Measurements from ENCODE around the gene SERPIND1. TPM values are rescaled to one million over a fixed set of nuclear protein-coding genes. Genes with fewer than 3 reads are reported as not detected.

SERPIND1 gene
- total and polyA plus RNA-seq, 11 donors: 0.04 to 0.44 (median 0.15) TPM; not detected in 5

DNA sequence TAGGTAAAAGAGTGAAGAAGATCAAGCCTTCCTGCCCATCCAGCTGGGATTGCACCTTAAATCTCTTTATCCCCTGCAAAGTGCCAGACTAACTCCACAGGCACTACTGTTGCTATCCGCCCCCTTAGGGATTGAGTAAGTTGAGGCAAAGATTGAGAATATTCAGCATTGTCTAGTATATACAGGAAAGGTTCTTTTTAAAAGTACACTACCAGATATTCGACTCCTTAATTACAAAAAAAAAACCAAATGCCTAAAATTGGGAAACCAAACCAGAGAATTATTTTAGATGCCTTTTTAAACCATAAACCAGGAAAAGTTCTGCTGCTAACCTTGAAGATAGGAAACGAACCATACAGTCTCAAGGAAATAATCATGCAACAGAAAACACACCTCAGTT, 11.5 kb downstream of the SERPIND1 start:
- no peak overlapping the region for H3K4me3 ChIP-seq
- ATAC-seq (no peak), DNase-seq (no peak)
- WGBS, 4 donors: 91 to 95% (median 92%) methylated on average over 3 of the region's 3 CpGs
- H3K9me3 ChIP-seq: no peaks in the 10 kb centered on the region
- H3K27ac ChIP-seq: no peak overlapping the region
- peaks cover 0 to 58% (median 44%) of the 10 kb centered on the region in 9 donors for H3K36me3 ChIP-seq
- intact Hi-C loops (cut with DNase I): no loop called here
- H3K27me3 ChIP-seq: no peaks in the 10 kb centered on the region
- TF ChIP-seq POLR2A (IDR thresholded peaks at IDR 0.05): no peak
- TF ChIP-seq, protein P1, sequence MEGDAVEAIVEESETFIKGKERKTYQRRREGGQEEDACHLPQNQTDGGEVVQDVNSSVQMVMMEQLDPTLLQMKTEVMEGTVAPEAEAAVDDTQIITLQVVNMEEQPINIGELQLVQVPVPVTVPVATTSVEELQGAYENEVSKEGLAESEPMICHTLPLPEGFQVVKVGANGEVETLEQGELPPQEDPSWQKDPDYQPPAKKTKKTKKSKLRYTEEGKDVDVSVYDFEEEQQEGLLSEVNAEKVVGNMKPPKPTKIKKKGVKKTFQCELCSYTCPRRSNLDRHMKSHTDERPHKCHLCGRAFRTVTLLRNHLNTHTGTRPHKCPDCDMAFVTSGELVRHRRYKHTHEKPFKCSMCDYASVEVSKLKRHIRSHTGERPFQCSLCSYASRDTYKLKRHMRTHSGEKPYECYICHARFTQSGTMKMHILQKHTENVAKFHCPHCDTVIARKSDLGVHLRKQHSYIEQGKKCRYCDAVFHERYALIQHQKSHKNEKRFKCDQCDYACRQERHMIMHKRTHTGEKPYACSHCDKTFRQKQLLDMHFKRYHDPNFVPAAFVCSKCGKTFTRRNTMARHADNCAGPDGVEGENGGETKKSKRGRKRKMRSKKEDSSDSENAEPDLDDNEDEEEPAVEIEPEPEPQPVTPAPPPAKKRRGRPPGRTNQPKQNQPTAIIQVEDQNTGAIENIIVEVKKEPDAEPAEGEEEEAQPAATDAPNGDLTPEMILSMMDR (IDR thresholded peaks at IDR 0.05): no peak
- H3K4me1 ChIP-seq: peaks cover 0 to 24% (median 7%) of the 10 kb centered on the region in 12 donors

DNA sequence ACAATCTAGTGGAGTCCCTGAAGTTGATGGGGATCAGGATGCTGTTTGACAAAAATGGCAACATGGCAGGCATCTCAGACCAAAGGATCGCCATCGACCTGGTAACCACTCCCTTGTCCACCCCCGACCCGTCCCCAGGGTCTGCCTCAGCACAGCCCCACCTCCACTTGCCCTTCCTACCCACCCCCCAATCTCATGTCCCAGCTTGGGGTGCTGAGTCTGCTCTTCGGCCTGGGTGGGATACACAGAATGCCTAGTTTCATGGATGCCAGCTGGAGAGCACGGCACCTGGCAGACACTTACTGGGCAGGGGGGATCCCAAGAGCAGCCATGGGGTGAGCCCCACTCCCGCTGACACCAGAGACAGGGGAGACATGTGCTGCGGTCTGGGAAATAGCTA, 12.1 kb downstream of the SERPIND1 start:
- H3K4me3 ChIP-seq: no peak overlapping the region
- DNase-seq (no peak), ATAC-seq (peak in 3 of 4 donors; percentile 4 to 13 (median 4))
- TF ChIP-seq, protein P1 (IDR thresholded peaks at IDR 0.05): no peak
- TF ChIP-seq POLR2A (IDR thresholded peaks at IDR 0.05): no peak
- H3K27me3 ChIP-seq: no peaks in the 10 kb centered on the region
- intact Hi-C loops (cut with DNase I): no loop called here
- no peaks in the 10 kb centered on the region for H3K9me3 ChIP-seq
- peak overlapping the region in 2 of 12 donors; percentile 0 to 26 for H3K27ac ChIP-seq
- 78 to 83% (median 79%) methylated on average over 8 of the region's 8 CpGs for WGBS, 4 donors
- H3K36me3 ChIP-seq: peaks cover 0 to 62% (median 47%) of the 10 kb centered on the region in 9 donors
- H3K4me1 ChIP-seq: peaks cover 0 to 24% (median 7%) of the 10 kb centered on the region in 12 donors

DNA sequence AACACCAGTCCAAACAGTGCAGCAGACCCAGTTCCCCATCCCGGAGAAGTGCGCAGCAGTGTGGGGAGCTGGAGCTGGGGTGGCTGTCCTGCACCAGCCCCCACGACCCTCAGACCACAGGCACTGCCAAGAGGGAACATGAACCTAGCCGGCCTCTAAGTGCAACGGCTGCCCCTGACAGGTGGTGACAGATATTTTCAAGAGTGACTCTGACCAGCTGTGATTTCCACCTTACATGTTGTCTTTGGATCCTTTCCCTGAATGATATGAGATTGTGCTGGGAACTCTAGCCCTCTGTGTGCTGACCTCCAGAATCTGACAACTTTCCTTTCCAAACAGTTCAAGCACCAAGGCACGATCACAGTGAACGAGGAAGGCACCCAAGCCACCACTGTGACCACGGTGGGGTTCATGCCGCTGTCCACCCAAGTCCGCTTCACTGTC, 12.6 kb downstream of the SERPIND1 start:
- H3K9me3 ChIP-seq: no peaks in the 10 kb centered on the region
- ATAC-seq (peak; percentile 80 to 88 (median 86)), DNase-seq (peak in 3 of 5 donors; percentile 25 to 53 (median 32))
- TF ChIP-seq, protein P1 (IDR thresholded peaks at IDR 0.05): no peak
- no peak for TF ChIP-seq POLR2A (IDR thresholded peaks at IDR 0.05)
- intact Hi-C loops (cut with DNase I): no loop called here
- 42 to 61% (median 45%) methylated on average over 5 to 10 of the region's 10 CpGs for WGBS, 4 donors
- H3K4me3 ChIP-seq: no peak overlapping the region
- peaks cover 0 to 24% (median 7%) of the 10 kb centered on the region in 12 donors for H3K4me1 ChIP-seq
- H3K27ac ChIP-seq: peak overlapping the region in 4 of 12 donors; percentile 0 to 49 (median 37)
- H3K36me3 ChIP-seq: peaks cover 0 to 67% (median 47%) of the 10 kb centered on the region in 9 donors
- H3K27me3 ChIP-seq: no peaks in the 10 kb centered on the region

DNA sequence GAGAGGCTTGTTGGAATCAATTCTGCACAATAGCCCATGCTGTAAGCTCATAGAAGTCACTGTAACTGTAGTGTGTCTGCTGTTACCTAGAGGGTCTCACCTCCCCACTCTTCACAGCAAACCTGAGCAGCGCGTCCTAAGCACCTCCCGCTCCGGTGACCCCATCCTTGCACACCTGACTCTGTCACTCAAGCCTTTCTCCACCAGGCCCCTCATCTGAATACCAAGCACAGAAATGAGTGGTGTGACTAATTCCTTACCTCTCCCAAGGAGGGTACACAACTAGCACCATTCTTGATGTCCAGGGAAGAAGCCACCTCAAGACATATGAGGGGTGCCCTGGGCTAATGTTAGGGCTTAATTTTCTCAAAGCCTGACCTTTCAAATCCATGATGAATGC, 13.3 kb downstream of the SERPIND1 start:
- intact Hi-C loops (cut with DNase I): no loop called here
- DNase-seq (no peak), ATAC-seq (no peak)
- peak overlapping the region in 2 of 12 donors; percentile 26 to 48 for H3K27ac ChIP-seq
- peaks cover 0 to 72% (median 49%) of the 10 kb centered on the region in 9 donors for H3K36me3 ChIP-seq
- no peak for TF ChIP-seq POLR2A (IDR thresholded peaks at IDR 0.05)
- TF ChIP-seq, protein P1 (IDR thresholded peaks at IDR 0.05): no peak
- H3K4me3 ChIP-seq: no peak overlapping the region
- peaks cover 0 to 24% (median 7%) of the 10 kb centered on the region in 12 donors for H3K4me1 ChIP-seq
- H3K27me3 ChIP-seq: no peaks in the 10 kb centered on the region
- no peaks in the 10 kb centered on the region for H3K9me3 ChIP-seq
- 95 to 100% (median 97%) methylated on average over 4 of the region's 4 CpGs for WGBS, 4 donors

Data from heart left ventricle (tissue), 16 donors.